ENCODE data around the gene DIP2A. TPM values are rescaled to one million over a fixed set of nuclear protein-coding genes. Genes with fewer than 3 reads are reported as not detected.
"Not testable (repeated sequence)": the region's sequence is repeated elsewhere in the genome, so short reads cannot be mapped to it uniquely, and the experiment has no call there.

DIP2A gene
- total RNA-seq, 1 donor, result 43.9 TPM

DNA sequence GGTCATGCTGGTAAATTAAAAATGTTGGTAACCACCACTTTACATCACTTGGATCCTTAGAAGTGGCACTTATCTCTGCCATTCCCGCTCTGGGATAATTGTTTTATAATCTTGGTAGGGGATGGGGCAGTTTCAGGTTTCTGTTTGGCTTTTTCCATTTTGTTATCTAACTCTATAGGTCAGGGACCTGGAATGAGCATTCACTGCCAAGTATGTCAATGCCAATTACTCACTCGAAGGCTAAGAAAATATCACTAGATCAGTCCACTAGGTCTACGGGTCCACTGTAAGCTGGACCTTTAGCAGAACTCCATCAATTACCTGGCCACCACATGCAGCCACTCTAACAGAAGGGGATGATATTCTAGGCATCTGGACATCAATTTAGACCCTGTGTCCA lies 4.5 kb upstream of the DIP2A start:
- Histone ChIP-seq H3K27me3 (ENCODE audit: insufficient read depth, low read length) (no peaks in the 10 kb centered on the region), H3K4me1 (ENCODE audit: insufficient read depth, low read length) (peaks cover 32% of the 10 kb centered on the region), H3K4me3 (ENCODE audit: low read length) (no peak overlapping the region), H3K9me3 (ENCODE audit: low read depth, low read length) (no peaks in the 10 kb centered on the region)

DNA sequence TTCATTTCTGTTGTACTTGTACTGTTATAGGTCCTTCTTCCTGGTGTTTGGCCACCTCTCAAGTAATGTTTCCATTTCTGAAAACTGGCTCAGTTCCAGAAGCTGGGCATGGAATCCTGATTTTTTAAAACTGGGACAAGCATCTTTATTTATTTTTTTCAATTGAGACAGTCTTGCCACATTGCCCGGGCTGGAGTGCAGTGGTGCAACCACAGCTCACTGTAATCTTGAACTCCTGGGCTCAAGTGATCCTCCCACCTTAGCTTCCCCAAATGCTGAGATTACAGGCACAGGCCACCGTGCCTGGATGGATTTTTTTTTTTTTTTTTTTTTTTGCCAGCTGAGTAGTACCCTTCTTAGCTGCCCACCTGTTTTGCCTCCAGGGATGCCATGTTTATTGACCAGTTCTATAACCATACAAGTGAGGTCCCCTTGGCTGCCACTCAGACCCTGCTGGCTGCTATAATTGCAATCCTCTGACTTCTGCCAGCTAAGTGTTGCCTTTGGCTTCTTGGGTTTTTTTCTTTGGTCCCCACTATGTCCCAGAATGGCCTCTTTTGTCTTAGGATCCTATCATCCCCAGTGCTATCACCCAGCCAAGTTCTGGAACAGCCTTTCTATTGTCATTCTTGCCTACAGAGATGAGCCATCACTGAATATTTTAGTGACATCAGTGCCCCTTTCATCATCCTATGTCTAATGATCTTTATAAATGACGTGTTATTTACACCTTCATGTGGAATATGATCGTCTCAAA lies 3.9 kb upstream of the DIP2A start:
- H3K9me3 ChIP-seq (ENCODE audit: low read depth, low read length), result no peaks in the 10 kb centered on the region
- no peak overlapping the region for H3K4me3 ChIP-seq (ENCODE audit: low read length)
- peaks cover 35% of the 10 kb centered on the region for H3K4me1 ChIP-seq (ENCODE audit: insufficient read depth, low read length)
- H3K27me3 ChIP-seq (ENCODE audit: insufficient read depth, low read length), result no peaks in the 10 kb centered on the region

DNA sequence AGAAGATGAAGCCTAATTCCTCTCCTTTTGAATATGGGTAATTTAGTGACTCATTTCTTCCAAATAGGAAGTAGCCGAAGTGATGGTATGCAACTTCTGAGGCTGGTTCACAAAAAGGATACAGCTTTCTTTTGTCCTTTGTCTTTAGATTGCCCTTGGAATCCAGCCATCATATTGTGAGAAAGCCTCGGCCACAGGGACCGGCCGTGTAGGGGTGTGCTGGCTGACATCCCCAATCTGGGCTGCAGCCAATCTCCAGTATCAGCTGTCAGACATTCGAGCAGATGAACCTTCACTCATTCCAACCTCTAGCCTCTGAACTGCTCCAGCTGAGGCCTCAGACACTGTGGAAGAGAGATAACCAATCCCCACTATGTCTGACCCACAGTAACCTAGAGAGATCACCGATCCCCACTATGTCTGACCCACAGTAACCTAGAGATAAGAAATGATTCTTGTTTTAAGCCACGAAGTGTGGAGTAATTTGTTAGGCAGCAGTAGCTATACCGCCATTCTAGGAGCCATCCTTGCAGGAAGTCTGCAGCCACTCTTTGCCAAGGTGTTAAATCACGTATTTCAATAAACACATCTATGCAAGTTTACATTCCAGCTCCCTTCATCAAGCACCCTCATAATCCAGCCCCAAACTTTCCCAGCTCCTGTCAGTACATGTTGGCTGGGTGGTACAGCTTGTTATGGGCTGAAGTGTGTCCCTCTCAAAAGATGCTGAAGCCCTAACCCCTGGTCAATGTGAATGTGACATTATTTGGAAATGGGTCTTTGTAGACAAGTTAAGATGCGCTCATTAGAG lies 2.9 kb upstream of the DIP2A start:
- no peaks in the 10 kb centered on the region for H3K27me3 ChIP-seq (ENCODE audit: insufficient read depth, low read length)
- no peak overlapping the region for H3K4me3 ChIP-seq (ENCODE audit: low read length)
- H3K4me1 ChIP-seq (ENCODE audit: insufficient read depth, low read length), result peaks cover 44% of the 10 kb centered on the region
- H3K9me3 ChIP-seq (ENCODE audit: low read depth, low read length), result no peaks in the 10 kb centered on the region

DNA sequence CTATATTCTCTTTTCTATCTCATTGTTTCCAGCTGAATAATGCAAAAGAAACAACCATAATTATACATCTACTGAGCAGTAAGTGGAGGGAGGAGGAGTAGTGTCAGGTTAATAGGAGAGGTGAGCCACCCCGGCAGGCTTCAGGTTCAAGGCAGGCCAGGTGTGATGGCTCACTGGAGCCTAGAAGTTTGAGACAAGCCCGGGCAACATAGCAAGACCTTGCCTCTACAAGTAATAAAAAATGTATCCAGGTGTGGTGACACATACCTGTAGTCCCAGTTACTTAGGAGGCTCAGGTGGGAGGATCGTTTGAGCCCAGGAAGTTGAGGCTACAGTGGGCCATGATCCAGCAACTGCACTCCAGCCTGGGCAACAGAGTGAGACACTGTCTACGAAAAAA lies 1.9 kb upstream of the DIP2A start:
- Histone ChIP-seq H3K4me3 (ENCODE audit: low read length) (no peak overlapping the region), H3K27me3 (ENCODE audit: insufficient read depth, low read length) (no peaks in the 10 kb centered on the region), H3K4me1 (ENCODE audit: insufficient read depth, low read length) (peaks cover 49% of the 10 kb centered on the region), H3K9me3 (ENCODE audit: low read depth, low read length) (no peaks in the 10 kb centered on the region)

DNA sequence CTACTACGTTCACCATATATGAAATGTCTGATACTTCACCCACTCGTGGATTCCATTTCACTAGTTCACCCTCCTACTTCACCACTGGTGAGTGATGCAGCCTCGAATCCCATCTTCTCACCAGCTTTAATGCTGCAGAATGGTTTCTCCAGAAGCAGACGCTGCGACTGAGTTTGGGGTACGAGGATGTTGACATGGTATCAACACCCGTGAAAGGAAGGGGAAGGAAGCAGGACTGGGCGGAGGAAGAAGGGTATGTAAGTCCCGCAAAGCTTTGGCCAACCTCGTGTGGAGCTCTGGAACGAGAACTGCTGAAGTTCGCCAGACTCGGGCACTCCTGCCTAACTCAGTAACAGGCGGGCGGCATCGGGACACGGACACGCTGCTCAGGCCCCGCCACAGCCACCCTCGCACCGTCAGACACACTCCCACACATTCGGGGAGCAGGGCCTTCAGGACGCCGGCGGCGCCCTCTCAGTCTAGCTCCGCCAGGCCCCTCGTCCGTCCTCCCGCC lies 833 bp upstream of the DIP2A start:
- Histone ChIP-seq H3K9me3 (ENCODE audit: low read depth, low read length) (no peaks in the 10 kb centered on the region), H3K4me1 (ENCODE audit: insufficient read depth, low read length) (peaks cover 53% of the 10 kb centered on the region), H3K4me3 (ENCODE audit: low read length) (peak overlapping the region; percentile 93), H3K27me3 (ENCODE audit: insufficient read depth, low read length) (no peaks in the 10 kb centered on the region)

DNA sequence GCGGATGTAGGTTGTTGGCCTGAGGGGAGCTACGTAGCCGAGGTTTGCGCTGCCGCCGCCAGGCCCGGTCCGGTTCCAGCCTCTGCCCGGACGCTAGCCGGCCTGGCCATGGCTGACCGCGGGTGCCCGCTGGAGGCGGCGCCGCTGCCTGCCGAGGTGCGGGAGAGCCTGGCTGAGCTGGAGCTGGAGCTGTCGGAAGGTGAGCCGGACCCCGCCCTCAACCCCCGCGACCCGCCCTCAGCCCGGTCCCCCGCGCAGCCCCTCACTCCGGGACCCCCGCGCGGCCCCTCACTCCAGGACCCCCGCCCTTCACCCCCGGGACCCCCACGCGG lies 299 bp downstream of the DIP2A start:
- Histone ChIP-seq H3K27me3 (ENCODE audit: insufficient read depth, low read length) (no peaks in the 10 kb centered on the region), H3K4me1 (ENCODE audit: insufficient read depth, low read length) (peaks cover 53% of the 10 kb centered on the region), H3K9me3 (ENCODE audit: low read depth, low read length) (no peaks in the 10 kb centered on the region), H3K4me3 (ENCODE audit: low read length) (peak overlapping the region; percentile 93)

DNA sequence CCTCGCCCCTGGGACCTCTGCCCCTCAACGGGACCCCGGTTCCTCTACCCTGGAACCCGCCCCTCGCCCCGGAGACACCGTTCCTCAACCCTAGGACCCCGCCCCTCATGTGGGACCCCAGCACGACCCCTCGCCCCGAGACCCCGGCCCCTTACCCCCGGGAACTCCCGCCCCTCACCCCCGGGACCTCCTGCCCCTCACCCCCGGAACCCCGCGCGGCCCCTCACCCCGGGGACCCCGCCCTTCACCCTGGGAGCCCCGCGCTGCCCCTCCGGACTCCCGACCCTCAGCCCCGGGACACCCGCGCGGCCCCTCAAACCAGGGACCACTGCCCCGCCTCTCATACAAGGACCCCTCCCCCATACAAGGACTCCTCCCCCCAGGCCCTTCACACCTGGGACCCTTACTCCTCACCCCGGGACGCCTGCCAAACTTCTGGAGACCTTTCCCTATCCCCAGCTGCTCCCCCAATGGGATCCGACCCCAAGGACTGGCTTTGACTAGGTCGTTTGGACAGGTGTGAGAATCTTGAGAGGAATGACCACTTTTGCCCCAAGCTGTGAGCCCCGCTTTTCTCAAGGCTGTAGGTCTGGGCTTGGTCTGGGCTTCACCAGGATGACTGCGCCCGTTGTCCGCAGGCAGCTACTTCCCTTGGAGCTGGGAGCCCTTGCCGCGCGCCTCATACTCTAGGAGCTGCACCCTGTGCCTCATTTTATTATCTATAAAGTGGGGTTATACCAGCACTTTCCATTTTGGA lies 843 bp downstream of the DIP2A start:
- Histone ChIP-seq H3K4me3 (ENCODE audit: low read length) (peak overlapping the region; percentile 93), H3K4me1 (ENCODE audit: insufficient read depth, low read length) (peaks cover 53% of the 10 kb centered on the region), H3K27me3 (ENCODE audit: insufficient read depth, low read length) (no peaks in the 10 kb centered on the region), H3K9me3 (ENCODE audit: low read depth, low read length) (no peaks in the 10 kb centered on the region)

DNA sequence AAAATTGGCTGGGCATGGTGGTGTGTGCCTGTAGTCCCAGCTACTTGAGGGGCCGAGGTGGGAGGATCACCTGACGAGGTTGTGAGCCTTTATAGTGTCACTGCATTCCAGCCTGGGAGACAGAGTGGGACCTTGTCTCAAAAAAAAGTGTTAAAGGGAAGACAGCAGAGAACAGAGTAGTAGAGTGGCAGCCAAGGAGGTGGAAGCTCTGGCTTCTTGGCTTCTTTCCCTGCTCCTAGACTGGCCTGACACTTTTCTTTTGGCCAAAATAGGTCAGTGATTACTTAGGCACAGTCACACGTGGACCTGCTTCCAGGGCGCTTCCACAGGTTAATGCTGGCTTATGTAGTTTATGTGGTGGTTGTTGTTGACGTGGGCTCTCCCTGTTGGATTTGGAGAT lies 3.2 kb downstream of the DIP2A start:
- H3K27me3 ChIP-seq (ENCODE audit: insufficient read depth, low read length), result no peaks in the 10 kb centered on the region
- H3K9me3 ChIP-seq (ENCODE audit: low read depth, low read length), result no peaks in the 10 kb centered on the region
- no peak overlapping the region for H3K4me3 ChIP-seq (ENCODE audit: low read length)
- H3K4me1 ChIP-seq (ENCODE audit: insufficient read depth, low read length), result peaks cover 40% of the 10 kb centered on the region

DNA sequence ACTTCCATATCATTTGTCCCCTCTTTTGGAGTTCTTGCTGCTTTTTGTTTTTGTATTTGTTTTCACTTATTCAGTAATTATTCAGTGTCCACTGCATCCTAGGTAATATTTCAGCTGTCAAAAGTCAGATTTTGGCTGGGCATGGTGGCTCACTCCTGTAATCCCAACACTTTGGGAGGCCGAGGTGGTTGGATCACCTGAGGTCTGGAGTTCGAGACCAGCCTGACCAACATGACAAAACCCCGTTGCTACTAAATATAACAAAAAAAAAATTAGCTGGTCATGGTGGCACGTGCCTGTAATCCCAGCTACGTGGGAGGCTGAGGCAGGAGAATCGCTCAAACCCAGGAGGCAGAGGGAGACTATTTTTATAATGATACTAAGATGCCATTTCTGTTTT lies 6.5 kb downstream of the DIP2A start:
- H3K4me3 ChIP-seq (ENCODE audit: low read length), result not testable (repeated sequence)

DNA sequence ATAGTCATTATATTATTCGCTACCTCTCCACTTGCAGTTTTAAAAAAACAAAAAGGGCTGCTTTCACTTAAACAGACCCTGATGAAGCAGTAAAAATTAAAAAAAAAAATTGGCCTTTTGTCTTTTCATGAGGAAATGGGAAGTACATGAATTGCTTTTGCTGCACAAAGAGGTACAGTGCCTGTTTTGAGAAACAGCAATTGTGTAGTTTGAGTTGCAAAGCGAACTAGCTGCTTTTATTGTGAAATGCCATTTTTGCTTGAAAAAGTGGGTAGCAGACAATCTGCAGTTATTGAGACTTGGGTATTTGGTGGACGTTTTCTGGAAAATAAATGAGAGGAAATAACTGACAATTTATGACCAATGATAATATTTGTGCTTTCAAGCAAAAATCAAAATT lies 7.0 kb downstream of the DIP2A start:
- peaks cover 17% of the 10 kb centered on the region for H3K4me1 ChIP-seq (ENCODE audit: insufficient read depth, low read length)
- no peaks in the 10 kb centered on the region for H3K27me3 ChIP-seq (ENCODE audit: insufficient read depth, low read length)
- no peak overlapping the region for H3K4me3 ChIP-seq (ENCODE audit: low read length)
- no peaks in the 10 kb centered on the region for H3K9me3 ChIP-seq (ENCODE audit: low read depth, low read length)

More for the DNA sequence above, 6.5 kb downstream of the DIP2A start:
- H3K4me1 ChIP-seq (ENCODE audit: insufficient read depth, low read length), result peaks cover 21% of the 10 kb centered on the region
- not testable (repeated sequence) for H3K9me3 ChIP-seq (ENCODE audit: low read depth, low read length); H3K27me3 ChIP-seq (ENCODE audit: insufficient read depth, low read length)

DNA sequence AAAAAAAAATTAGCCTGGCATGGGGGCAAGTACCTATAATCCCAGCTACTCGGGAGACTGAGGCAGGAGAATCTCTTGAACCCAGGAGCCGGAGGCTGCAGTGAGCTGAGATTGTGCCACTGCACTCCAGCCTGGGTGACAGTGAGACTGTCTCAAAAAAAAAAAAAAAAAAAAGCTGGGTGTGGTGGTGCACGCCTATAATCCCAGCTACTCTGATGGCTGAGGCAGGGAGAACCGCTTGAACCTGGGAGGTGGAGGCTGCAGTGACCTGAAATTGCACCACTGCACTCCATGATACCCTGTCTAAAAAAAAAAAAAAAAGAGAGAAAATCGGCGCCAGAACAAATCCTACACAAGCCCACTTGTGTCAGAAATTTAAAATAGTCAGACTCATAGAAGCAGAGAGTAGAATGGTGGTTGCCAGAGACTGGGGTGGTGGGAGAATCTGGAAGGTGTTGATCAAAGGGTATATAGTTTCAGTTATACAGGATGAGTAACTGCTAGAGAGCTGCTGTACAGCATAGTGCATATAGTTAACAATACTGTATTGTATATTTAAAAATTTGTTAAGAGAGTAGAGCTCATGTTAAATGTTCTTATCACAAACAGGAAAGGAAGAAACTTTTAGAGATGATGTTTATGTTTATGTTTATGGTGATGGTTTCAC lies 9.6 kb downstream of the DIP2A start:
- no peaks in the 10 kb centered on the region for H3K9me3 ChIP-seq (ENCODE audit: low read depth, low read length)
- H3K27me3 ChIP-seq (ENCODE audit: insufficient read depth, low read length), result no peaks in the 10 kb centered on the region
- H3K4me3 ChIP-seq (ENCODE audit: low read length), result no peak overlapping the region
- H3K4me1 ChIP-seq (ENCODE audit: insufficient read depth, low read length), result peaks cover 29% of the 10 kb centered on the region

DNA sequence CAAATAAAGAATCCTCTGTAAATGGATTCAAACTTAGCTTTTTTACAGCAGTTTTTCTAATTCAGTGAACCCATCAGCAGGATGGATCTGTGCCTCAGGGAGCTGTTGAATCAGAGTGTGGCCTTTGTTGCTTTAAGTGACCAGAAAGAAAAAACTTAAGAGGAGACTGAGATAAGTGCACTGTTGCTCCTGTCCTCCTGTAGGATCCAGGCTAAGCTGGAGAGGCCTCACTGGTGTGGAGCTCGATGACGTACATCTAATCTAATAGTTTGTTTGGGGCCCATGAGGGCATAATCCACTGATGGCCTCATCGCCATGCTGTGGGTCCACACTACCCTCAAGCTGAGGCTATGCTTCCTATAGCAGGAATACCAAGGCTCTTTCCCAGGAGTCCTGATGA lies 10.6 kb downstream of the DIP2A start:
- no peaks in the 10 kb centered on the region for H3K9me3 ChIP-seq (ENCODE audit: low read depth, low read length)
- no peak overlapping the region for H3K4me3 ChIP-seq (ENCODE audit: low read length)
- no peaks in the 10 kb centered on the region for H3K27me3 ChIP-seq (ENCODE audit: insufficient read depth, low read length)
- H3K4me1 ChIP-seq (ENCODE audit: insufficient read depth, low read length), result peaks cover 36% of the 10 kb centered on the region

DNA sequence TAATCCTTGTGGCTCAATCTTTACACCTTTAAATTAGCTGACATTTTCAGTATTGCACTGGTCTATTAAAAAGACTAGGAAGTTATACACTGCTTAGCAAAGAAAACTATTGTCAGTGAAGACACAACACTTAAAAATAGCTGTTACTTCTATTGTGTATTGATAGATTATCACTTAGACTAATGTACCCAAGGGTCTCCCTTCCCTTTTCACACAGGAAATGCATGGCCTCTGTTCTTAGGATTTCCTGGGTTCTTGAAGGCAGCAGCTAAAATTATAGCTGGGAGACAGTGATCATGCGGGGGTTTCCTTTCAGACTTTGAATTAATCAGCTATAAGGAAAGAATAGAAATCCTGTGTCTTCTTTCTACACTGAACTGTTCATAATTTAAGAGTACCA lies 12.8 kb downstream of the DIP2A start:
- peaks cover 36% of the 10 kb centered on the region for H3K4me1 ChIP-seq (ENCODE audit: insufficient read depth, low read length)
- H3K4me3 ChIP-seq (ENCODE audit: low read length), result no peak overlapping the region
- no peaks in the 10 kb centered on the region for H3K27me3 ChIP-seq (ENCODE audit: insufficient read depth, low read length)
- H3K9me3 ChIP-seq (ENCODE audit: low read depth, low read length), result no peaks in the 10 kb centered on the region

DNA sequence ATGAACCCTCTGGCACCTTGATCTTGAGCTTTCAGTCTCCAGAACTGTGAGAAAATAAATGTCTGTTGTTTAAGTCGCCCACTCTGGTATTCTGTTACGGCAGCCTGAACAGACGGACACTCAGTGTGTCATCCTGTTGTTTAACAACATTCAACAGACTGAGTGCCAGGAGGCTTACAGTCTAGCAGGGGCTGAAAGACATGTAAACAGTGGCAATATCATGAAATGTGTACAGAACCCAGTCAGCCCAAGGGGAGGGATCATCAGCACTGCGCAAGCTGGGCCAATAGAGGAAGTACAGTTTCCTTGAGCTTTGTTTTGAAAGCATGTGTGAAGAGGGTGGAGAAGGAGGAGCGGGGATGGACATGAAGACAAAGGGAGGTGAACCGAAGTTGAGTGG lies 13.6 kb downstream of the DIP2A start:
- no peaks in the 10 kb centered on the region for H3K9me3 ChIP-seq (ENCODE audit: low read depth, low read length)
- H3K4me1 ChIP-seq (ENCODE audit: insufficient read depth, low read length), result peaks cover 36% of the 10 kb centered on the region
- H3K4me3 ChIP-seq (ENCODE audit: low read length), result no peak overlapping the region
- H3K27me3 ChIP-seq (ENCODE audit: insufficient read depth, low read length), result no peaks in the 10 kb centered on the region

DNA sequence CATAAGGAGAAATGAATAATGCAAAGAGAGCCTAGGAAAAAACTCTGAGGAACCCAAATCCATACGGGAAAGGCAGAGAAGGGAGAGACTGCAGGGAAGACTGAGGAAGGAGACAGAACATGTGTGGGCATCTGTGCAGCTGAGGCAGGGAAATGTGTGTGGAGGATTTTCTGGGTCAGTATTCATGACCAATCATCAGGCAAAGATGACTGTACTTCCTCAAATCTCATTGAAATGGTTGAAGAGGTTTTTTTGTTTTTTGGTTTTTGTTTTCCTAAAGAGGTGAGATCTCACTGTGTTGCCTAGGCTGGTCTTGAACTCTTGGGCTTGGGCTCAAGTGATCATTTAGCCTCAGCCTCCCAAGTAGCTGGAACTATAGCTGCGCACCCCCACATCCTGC lies 15.7 kb downstream of the DIP2A start:
- no peaks in the 10 kb centered on the region for H3K27me3 ChIP-seq (ENCODE audit: insufficient read depth, low read length)
- H3K9me3 ChIP-seq (ENCODE audit: low read depth, low read length), result no peaks in the 10 kb centered on the region
- H3K4me3 ChIP-seq (ENCODE audit: low read length), result no peak overlapping the region
- H3K4me1 ChIP-seq (ENCODE audit: insufficient read depth, low read length), result peaks cover 36% of the 10 kb centered on the region

All from mononuclear cell (primary cell).